Large intestine (tissue), 3 donors: ENCODE results near the gene ADAMTS5. TPM values are rescaled to one million over a fixed set of nuclear protein-coding genes. Genes with fewer than 3 reads are reported as not detected.

Experiments
- DNase-seq, 2 donors: peaks; one replicate each; pipeline versions ENCODE4 v3.0.0 to v3.0.0-alpha.2; 2013
- H3K27ac ChIP-seq: one replicate; pipeline ENCODE4 v1.5.1; 2013; ENCODE audit warnings: low read length
- H3K27me3 ChIP-seq: 2 replicates; pipeline ENCODE4 v1.6.1; 2013; ENCODE audit warnings: low read length; ENCODE audit not compliant: control insufficient read depth, insufficient read depth
- H3K36me3 ChIP-seq: 2 replicates; pipeline ENCODE4 v1.6.1; 2013; ENCODE audit warnings: low read length; ENCODE audit not compliant: control insufficient read depth, insufficient read depth
- H3K4me1 ChIP-seq: one replicate; pipeline ENCODE4 v1.6.1; 2013; ENCODE audit warnings: low read length; ENCODE audit not compliant: control insufficient read depth, insufficient read depth
- H3K4me3 ChIP-seq: one replicate; pipeline ENCODE4 v1.5.1; 2013; ENCODE audit warnings: low read length
- H3K9me3 ChIP-seq: one replicate; pipeline ENCODE4 v1.6.1; 2013; ENCODE audit warnings: mild to moderate bottlenecking, low read depth, low read length, moderate library complexity; ENCODE audit not compliant: control insufficient read depth
- WGBS: methylation state at CpG from one replicate; pipeline ENCODE4 v1.1.5; 2013; ENCODE audit warnings: low lambda C conversion rate; ENCODE audit not compliant: insufficient coverage; 5-methylcytosine and 5-hydroxymethylcytosine counted together
- polyA plus RNA-seq: library from polyadenylated mRNA; unstranded; fragments of 120-200 nt; gene quantifications from one replicate; pipeline ENCODE4 v1.2.1, GENCODE V29; 2013

ADAMTS5 gene
- polyA plus RNA-seq, 1 donor = 7.8 TPM

- no peaks in the 10 kb centered on the region for H3K9me3 ChIP-seq
- no peak for DNase-seq
- H3K4me3 ChIP-seq = no peak overlapping the region
- 80% methylated on average over 1 of the region's 4 CpGs for WGBS
- H3K27ac ChIP-seq = no peak overlapping the region
- H3K36me3 ChIP-seq = no peaks in the 10 kb centered on the region
- no peaks in the 10 kb centered on the region for H3K4me1 ChIP-seq
- H3K27me3 ChIP-seq = no peaks in the 10 kb centered on the region
Measured at GRCh38 chr21:26949830-26950229, 17.1 kb downstream of the ADAMTS5 start.

DNA sequence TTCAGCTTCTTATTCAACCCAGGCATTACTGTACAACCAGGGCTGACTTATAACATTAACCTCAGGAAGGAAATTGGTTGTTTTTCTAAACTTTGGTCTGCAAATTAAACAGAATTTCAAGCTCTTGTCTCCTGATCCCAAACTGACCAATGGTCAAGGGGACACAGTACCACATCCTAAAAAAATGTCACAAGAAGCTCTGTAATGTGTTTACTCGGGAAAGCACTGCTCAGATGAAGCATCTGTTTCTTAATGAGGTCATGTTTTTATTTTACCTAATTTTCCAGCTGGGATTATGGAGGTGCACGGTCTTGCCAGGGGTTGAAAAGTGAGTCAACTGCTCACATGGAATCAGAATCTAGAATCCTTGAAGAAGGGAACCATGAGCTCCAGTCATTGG, 18.7 kb downstream of the ADAMTS5 start:
- 83% methylated on average over 1 of the region's 2 CpGs for whole genome bisulfite sequencing
- Histone ChIP-seq H3K36me3 (no peaks in the 10 kb centered on the region), H3K4me1 (no peaks in the 10 kb centered on the region), H3K9me3 (no peaks in the 10 kb centered on the region), H3K27ac (no peak overlapping the region), H3K4me3 (no peak overlapping the region), H3K27me3 (no peaks in the 10 kb centered on the region)
- DNase-seq = no peak

DNA sequence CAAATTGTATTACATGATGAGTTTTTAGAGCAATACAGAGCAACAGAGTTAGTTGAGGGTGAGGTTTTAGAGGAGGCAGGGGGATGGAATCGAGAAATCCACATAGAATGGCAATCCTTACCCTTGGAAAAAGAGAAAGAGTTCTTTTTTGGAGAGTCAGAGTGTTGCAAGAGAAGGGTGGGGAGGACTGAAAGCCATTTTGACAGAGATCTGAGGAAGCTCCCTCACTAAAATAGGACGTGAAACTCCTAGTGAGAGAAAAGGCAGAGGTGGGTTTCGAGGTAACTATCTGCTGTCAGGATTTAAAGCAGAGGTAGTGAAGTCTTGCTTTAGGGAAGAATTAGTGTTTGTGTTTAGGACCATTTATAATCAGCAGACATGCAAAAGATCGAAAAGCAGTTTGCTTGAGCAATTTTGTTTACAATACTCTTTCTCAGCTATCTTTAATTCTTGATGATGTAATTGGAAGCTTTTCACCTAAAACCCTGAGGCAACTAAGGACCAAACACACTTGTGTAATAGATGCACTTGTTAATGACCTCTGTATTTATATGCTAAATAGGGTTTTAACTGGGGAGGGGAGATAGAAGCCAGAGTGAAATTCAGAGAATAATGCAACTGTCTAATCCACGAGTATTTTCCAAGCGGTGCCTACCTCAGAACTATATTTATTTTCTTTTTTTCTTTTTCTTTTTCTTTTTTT, 20.0 kb downstream of the ADAMTS5 start:
- H3K27me3 ChIP-seq = no peaks in the 10 kb centered on the region
- H3K4me1 ChIP-seq = no peaks in the 10 kb centered on the region
- no peak for DNase-seq
- no peaks in the 10 kb centered on the region for H3K9me3 ChIP-seq
- peaks cover 2% of the 10 kb centered on the region for H3K36me3 ChIP-seq
- H3K4me3 ChIP-seq = no peak overlapping the region
- WGBS = 80% methylated on average over 4 of the region's 6 CpGs
- peak overlapping the region; percentile 33 for H3K27ac ChIP-seq

GRCh38 chr21:26945916-26946675, 20.8 kb downstream of the ADAMTS5 start:
- Histone ChIP-seq H3K27ac (peak overlapping the region; percentile 33), H3K36me3 (peaks cover 2% of the 10 kb centered on the region), H3K4me3 (no peak overlapping the region), H3K4me1 (no peaks in the 10 kb centered on the region), H3K9me3 (no peaks in the 10 kb centered on the region), H3K27me3 (no peaks in the 10 kb centered on the region)
- WGBS = 65% methylated on average over 4 of the region's 13 CpGs
- DNase-seq = no peak

DNA sequence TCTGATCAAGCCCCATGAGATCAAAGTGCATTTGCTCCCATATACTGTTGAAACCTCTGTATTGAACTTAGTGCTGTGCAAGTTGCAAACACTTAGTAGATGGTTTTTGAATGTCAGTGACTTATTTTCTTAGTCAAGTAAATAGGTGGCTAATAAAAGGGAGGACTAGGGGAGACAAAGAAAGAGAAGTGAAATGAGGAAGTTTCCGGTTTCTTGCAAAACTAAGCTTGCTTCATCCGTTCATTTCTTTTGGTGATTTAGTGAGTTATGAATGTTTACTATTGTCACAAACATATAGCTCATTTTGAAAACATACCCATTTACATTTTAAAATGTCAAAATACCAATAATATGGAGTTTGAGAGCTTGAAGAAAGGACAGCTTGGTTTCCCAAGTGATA, 23.0 kb downstream of the ADAMTS5 start:
- Histone ChIP-seq H3K36me3 (peaks cover 2% of the 10 kb centered on the region), H3K27ac (no peak overlapping the region), H3K9me3 (no peaks in the 10 kb centered on the region), H3K4me3 (no peak overlapping the region), H3K27me3 (no peaks in the 10 kb centered on the region), H3K4me1 (no peaks in the 10 kb centered on the region)
- DNase-seq = no peak
- WGBS = 80% methylated on average over 1 of the region's 2 CpGs

- 83% methylated on average over 1 of the region's 1 CpG for WGBS
- no peak for DNase-seq
- Histone ChIP-seq H3K36me3 (peaks cover 2% of the 10 kb centered on the region), H3K4me3 (no peak overlapping the region), H3K27me3 (no peaks in the 10 kb centered on the region), H3K9me3 (no peaks in the 10 kb centered on the region), H3K4me1 (no peaks in the 10 kb centered on the region), H3K27ac (no peak overlapping the region)
Measured at GRCh38 chr21:26941421-26941820, 25.5 kb downstream of the ADAMTS5 start.

- H3K36me3 ChIP-seq = peaks cover 2% of the 10 kb centered on the region
- no peaks in the 10 kb centered on the region for H3K9me3 ChIP-seq
- H3K4me3 ChIP-seq = no peak overlapping the region
- WGBS = 80% methylated on average over 2 of the region's 2 CpGs
- DNase-seq = peak in 1 of 2 donors; percentile 21
- no peaks in the 10 kb centered on the region for H3K4me1 ChIP-seq
- no peak overlapping the region for H3K27ac ChIP-seq
- no peaks in the 10 kb centered on the region for H3K27me3 ChIP-seq
Measured at GRCh38 chr21:26939601-26940111, 27.2 kb downstream of the ADAMTS5 start.

GRCh38 chr21:26936641-26937040, 30.2 kb downstream of the ADAMTS5 start:
- no peak overlapping the region for H3K4me3 ChIP-seq
- no peak overlapping the region for H3K27ac ChIP-seq
- H3K9me3 ChIP-seq = no peaks in the 10 kb centered on the region
- 34% methylated on average over 5 of the region's 5 CpGs for WGBS
- DNase-seq = no peak
- H3K36me3 ChIP-seq = peaks cover 7% of the 10 kb centered on the region
- H3K4me1 ChIP-seq = no peaks in the 10 kb centered on the region
- H3K27me3 ChIP-seq = no peaks in the 10 kb centered on the region

DNA sequence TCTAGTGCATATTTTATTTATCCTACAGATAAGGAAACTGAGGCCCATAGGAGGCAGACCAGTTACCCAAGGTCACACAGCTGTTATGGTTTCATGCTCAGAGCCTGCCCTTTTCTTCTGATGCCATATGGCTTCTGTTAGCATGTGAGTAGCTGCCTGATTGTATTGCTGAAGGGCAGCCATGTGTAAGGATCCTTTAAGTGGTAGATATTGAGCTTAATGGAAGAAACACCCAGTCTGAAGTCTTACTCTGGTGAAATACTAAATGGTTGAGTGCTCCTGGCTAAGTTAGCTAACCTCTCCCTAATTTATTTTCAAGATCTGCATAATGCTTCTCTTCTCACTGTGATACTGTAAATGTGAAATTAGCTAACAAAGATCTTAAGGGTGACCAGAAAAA, 30.9 kb downstream of the ADAMTS5 start:
- peaks cover 7% of the 10 kb centered on the region for H3K36me3 ChIP-seq
- no peak for DNase-seq
- H3K27ac ChIP-seq = no peak overlapping the region
- no peaks in the 10 kb centered on the region for H3K9me3 ChIP-seq
- H3K4me1 ChIP-seq = no peaks in the 10 kb centered on the region
- no peaks in the 10 kb centered on the region for H3K27me3 ChIP-seq
- H3K4me3 ChIP-seq = no peak overlapping the region

DNA sequence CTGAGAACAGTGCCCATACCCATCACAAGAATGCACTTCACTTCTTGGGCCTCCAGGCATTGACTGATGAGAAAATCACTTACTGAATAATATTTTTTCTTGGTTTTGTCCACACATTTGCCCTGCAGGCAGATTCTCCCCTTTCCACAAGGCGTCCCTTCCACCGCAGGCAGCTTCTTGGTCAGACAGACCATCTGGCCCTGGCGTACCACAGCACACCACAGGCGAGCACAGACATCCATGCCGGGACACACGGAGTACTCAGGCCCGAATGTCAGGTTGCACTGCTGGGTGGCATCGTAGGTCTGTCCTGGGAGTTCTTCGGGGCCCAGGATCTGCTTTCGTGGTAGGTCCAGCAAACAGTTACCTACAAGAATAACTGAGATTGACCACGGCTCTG, 32.5 kb downstream of the ADAMTS5 start:
- Histone ChIP-seq H3K9me3 (no peaks in the 10 kb centered on the region), H3K36me3 (peaks cover 7% of the 10 kb centered on the region), H3K27ac (no peak overlapping the region), H3K4me1 (no peaks in the 10 kb centered on the region), H3K27me3 (no peaks in the 10 kb centered on the region), H3K4me3 (no peak overlapping the region)
- DNase-seq = no peak
- WGBS = no CpG with 5 or more reads among the region's 11 CpGs
